ENCODE results near the gene LRRC4.

The LRRC4 gene, protein sequence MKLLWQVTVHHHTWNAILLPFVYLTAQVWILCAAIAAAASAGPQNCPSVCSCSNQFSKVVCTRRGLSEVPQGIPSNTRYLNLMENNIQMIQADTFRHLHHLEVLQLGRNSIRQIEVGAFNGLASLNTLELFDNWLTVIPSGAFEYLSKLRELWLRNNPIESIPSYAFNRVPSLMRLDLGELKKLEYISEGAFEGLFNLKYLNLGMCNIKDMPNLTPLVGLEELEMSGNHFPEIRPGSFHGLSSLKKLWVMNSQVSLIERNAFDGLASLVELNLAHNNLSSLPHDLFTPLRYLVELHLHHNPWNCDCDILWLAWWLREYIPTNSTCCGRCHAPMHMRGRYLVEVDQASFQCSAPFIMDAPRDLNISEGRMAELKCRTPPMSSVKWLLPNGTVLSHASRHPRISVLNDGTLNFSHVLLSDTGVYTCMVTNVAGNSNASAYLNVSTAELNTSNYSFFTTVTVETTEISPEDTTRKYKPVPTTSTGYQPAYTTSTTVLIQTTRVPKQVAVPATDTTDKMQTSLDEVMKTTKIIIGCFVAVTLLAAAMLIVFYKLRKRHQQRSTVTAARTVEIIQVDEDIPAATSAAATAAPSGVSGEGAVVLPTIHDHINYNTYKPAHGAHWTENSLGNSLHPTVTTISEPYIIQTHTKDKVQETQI

DNA sequence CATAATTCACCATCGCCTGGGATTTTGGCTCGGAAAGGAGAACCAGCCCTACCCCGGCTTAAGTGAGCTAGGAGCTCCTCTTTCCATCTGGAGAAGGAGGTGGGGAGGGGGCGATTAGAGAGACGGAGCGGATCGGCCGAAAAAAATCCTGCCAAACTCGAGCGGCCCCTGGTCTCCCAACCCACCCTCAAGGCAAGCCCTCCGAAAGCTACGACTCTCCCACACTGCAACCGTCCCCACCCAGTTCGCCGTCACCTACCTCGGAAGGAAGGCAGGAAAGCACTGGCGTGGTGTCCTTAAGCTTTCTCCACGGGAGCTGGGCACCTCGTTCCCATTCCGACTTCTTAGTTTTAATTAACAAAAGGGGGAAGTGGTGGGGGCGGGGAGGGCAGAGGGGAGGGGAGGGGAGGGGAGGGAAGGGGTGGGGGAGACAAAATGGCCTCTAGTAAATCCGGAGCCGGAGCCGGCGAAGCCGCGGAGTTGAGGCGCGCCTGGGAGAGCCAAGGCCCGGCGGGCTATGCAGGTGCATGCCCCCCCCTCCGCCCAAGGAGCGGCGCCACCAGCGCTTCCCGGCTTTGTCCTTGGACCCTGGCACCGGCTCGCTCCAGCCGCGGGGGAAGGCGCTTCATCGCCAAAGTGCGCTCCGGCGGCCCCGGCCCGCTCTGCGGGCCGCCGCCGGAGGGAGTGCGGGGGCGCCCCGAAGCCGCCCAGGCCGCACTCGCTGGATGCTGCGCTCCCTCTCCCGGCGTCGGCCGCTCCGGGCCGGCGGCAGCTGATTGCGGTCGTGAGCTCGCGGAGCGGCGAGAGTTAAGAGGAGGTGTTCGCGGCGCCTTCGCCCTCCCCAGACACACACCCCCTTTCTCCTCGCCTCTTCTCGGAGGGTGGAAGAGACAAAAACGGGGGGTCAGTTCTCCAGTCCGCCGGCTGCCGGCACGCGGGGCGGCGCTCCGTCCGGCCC is at the start of gene LRRC4:
LRRC4 (minus strand) TSS at position 784 of the 958 bp plus-strand sequence. CDS start 797 bp downstream, outside the sequence.
- DNase-seq, result peak in 1 of 2 donors; percentile 25

DNA sequence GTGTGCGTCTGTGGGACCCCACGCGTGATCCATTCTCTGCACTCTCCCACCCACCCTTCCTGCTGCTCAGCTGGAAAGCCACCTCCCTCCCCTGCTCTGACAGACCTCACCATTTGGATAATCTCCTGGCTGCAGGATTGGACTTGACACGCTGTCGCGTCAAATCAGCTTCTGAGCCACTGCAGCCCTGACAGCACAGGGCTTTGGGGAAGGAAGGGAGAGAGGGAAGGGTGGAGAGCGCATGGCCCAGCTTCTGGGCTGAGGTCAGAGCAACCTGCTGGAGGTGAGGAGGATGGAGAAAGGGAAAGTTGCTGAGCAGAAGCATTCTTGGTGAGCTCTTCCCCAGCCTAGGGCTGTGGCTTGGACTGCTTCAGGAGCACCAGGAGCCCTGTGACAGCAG is 48.9 kb upstream of the LRRC4 start:
- no peak for DNase-seq

DNA sequence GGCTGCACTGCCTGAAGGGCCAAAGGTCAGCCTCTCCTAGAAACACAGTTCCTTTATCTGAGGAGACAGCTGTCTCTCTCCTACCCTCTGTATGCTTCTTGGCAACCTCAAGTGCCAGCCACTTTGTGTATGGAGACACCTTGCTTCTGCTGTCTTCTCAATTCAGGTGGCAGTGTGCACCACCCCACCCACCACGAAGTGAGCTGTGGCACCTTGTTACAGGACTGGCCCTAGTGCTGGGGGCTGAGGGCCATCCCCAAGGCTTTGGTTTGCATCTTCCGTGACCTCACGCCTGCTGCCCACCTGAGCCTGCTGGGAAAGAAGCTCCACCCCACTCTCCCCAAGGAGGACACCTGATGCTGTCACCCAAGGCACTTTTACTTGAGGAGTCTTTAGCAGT is 47.1 kb upstream of the LRRC4 start:
- DNase-seq, result no peak

DNA sequence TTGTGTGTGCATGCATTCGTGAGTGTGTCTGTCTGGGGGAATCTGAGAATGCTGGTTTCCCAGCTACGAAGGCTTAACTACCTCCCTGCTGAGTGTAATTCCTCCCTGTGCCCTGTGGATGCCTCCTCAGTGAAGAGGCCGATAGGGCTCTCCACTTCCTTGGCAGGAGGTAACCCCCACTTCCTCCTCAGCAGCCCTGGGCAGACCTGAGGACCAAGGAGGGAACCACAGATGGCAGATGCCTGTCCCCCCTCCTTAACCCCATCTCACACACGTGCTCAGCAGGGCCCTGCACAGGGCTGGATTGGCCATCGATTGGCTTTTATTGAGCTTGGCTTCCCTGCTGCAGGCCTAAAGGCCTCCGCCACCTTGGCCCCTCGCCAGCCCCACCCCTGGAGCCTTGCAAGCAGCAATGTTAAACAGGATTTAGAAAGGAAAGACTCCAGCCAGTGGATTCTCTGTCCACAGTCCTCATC is 45.6 kb upstream of the LRRC4 start:
- no peak for DNase-seq

DNA sequence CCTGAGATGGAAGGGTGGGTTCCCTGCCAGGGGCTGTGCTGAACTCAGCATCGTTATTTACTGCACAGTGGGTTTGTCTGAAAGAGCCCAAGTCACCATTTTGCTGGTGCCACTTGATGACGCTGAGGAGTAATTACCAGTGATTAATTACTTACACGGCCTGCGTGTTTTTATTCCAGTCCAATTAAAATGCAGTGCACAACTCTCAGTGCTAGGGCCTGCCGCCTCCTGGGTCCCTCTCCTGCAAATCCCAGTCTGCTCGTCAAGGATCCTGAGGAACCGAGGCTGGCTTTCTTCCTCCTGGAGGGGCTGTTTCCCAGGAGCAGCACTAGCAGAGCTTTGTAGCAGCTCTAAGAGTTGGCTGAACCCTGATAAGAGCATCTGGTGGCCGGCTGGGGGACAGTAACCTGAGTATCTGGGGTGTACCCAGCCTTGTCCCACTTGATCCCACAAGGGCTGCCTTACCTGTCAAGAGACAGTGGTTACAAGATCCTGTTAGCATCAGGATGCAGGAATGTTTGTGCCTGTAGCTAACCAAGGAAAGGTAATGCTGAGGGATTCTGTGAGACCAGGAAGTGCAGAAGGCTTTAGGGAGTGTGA is 45.1 kb upstream of the LRRC4 start:
- no peak for DNase-seq

DNA sequence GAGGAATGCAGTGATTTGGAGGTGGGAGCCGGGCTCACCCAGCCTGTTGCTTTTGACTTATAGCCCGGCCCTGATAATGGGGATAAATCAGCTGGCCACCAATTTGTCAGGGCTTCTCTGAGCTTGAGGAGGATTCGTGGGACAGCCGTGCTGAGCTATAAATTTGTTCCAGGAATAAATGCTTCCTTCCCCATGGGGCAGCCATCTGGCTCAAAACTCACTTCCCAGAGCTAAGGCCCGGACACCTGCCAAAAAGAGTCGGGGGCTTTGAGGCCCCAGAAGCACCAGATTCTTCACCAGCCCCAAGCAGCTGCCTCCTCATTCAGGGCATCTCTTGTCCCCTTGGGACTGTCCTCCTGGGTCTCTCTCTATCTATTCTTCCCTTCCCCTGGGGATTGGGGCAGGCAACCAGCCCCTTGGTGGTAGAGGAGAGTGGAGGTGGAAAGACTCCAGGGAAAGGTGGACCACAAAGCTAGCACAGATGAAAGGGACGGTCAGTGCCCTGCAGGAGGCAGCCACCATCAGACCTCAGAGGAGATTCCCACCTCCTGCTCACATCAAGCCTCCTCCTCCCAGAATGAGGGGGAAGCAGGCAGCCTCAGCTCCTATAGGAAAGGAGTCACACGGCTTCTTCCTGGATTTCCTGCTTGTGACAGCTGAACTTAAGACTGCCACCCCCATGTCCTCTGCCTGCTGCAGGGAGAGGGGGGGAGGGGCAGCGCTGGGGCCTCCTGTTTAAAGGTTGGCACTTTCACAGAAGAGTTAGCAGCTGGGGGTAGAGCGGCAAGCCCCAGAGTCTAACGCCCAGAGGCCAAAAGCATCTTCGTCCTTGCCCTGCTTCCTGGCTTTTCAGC is 44.2 kb upstream of the LRRC4 start:
- DNase-seq, result no peak

DNA sequence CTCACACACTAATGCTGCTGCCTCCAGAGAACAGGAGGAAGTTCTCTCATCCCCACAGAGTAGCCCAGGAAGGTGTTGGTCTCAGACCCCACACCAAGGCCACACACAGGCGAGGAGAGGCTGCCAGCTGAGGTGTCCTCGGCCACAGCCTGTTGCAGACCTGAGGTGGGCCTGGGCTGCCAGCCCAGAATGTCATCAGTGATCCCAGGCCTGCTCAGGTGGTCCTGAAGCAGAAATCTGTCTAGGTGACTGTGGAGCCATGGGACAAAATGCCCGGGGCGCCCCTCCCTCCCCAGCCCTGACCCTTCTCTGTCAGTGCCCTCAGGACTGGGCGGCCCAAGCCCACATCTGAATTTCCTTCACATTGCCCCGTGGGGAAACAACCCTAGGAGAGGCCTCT is 43.5 kb upstream of the LRRC4 start:
- DNase-seq, result no peak

DNA sequence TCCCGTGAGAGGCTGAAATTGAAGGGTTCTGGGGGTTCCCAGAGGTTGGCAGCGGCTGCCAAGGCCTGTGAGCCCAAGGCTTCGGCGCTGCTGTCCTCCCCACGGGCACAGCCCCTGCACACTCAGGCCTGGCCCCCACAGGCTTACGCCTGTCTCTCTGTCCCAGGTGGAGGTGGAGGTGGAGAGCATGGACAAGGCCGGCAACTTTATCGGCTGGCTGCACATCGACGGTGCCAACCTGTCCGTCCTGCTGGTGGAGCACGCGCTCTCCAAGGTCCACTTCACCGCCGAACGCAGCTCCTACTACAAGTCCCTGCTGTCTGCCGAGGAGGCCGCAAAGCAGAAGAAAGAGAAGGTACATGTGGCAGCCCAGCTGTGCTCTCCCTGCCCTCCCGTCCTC is 43.1 kb upstream of the LRRC4 start:
- no peak for DNase-seq

DNA sequence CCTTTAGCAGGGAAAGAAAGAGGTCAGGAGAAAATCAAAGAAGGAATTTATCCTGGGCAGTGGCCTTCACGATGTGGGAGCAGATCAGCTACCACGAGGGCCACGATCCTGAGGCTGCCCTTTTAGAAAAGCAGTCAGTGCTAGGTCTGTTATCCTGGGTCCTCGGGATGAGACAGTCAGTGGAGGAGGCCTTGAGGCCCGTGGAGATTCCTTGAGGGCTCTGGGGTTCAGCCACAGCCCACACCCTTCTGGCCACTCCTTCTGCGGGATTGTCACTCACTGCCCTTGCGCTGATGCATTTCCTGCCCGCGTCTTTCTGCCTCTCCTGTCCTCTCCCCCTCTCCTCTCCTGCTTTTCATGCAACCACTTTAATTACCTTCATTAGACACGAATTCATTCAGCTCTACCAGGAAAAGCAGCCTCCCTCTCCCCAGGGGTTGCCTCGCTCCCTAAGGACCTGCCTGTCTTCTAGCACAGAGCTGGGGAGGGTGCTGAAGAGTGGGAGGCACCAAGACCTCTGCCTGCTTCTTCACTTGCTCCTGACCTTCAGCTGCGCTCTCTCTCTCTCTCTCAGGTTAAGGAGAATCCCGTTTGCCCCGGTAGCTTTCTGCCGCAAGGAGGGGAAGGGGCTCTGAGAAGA is 42.6 kb upstream of the LRRC4 start:
- DNase-seq, result no peak

DNA sequence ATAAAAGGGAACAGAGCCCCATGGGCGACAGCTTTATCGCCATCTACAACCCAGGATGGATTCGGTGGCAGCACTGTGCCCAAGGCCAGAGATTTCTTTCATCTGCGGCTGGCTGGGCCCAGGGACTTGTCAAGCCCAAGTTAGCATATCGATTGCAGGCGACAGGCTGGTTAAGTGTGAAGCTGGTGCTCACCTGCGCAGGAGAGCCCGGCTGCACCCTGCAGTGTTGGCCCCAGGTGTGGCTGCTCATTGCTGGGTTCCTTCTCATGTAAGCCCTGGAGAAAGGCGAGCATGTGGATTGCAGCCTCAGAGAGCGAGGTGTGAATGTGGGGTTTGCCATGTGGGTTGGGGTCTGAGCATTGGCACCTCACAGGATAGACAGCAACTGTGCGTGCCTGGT is 40.6 kb upstream of the LRRC4 start:
- no peak for DNase-seq

DNA sequence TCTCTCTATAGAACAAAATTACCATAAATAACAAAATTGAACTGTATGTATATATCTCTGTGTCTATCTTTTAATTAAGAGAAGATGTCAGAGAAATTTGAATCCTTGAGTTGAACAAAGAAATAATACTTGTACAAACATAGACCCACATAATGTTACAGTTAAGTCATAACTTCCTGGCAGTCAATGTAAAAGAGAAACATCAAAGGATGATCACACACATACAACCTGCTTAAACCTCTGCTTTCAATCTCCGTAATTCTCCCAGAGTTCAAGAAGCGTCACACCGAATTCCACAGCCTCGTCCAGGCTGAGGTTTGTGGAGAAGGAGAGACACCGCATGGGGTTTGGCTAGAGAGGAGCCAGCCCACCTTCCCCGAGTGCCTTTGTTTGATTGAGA is 40.1 kb upstream of the LRRC4 start:
- no peak for DNase-seq

DNA sequence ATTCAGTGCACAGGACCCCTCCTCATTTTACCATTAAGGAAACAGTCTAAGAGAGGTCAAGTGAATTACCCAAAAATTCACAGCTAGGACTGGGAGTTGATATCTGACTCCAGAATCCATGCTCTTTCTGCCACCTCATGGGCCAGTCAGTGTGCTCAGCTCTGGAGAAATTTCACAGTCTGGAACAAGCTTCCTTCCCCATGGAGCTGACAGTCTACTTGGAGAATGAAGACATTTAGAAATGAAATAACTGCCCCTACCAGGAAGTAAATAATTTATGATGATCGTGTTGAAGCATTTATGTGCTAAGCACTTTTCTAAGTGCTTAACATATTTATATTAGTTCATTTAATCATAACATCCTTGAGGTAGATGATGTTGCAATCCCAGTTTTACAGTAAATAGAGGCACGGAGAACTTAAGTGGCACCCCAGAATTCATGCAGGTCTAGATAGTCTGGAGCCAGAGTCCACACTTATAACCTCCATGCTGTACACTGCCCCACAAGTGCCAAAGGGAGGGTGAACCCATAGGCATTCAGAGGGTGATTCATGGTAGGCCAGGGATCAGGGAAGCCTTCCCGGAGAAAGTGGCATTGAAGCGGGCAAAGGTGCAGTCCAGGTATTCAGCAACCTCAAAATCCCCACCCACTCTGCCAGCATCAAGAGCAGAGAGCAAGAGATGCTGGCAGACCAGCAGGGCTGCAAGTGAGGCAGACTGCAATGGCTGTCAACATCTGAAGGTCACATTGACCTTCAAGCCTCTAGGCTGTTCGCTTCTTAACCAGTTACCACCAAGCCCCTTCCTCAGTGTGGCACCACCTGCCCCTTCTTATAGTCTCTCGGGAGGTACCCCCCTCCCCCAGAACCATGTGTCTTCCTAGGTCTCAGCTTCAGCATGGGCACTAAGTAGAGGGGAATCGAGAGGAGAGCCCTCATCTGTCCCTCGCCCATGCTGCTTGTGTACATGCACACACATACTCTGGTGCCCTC is 38.4 kb upstream of the LRRC4 start:
- DNase-seq, result no peak

DNA sequence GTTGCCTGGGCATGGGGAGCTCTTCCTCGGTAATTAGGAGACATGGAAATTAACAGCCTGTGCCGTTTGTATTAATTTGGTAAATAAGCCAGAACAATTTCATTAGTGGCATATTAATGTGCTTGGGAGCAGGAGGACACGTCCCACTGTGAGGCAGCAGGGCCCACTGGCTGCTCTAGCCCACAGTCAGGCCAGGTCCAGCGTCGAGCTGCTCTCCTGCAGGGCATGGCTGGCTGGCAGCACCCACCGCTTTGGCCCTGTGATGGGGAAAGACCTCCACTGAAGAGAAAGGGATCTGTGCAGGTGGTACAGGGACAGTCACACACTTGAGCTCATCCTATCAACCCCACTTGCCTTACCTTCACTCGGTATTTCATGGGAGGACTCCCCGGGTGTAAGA is 37.5 kb upstream of the LRRC4 start:
- DNase-seq, result no peak

DNA sequence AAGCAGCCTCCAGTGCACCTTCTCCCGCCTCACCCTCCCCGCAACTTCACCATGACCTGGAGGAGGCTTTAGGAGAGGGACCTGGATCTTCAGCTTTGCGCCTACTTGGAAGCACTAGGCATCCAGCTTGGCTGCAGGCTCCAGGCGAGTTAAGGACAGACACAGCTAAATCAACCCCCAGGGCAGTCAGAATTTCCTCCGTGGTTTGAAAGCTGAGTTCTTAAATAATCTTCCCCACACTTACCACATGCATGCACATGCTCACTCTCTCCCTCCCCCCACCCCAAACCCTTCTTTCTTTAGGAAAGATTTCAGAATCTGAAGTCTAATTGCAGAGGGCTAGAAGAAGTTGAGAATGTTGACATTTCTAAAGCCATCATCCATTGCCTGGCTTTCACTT is 36.7 kb upstream of the LRRC4 start:
- no peak for DNase-seq

DNA sequence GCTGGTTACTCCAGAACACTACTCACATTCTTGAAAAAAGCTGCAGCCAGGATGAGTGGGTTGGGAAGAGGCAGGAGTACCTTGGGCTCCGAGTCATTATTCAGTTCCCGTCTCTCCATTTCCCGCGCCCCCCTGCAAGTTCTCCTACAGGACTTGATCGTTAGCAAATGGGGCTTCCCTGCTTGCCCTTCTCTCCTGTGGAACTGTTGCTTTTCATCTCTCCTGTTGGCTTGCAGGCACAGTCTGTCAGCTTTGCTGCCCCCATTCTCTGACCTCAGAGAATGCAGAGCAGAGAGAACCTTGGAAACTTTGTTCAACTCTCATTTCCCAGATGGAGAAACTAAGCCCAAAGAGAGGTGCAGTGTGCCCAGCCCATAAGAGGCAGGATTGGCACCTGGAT is 35.6 kb upstream of the LRRC4 start:
- DNase-seq, result no peak

DNA sequence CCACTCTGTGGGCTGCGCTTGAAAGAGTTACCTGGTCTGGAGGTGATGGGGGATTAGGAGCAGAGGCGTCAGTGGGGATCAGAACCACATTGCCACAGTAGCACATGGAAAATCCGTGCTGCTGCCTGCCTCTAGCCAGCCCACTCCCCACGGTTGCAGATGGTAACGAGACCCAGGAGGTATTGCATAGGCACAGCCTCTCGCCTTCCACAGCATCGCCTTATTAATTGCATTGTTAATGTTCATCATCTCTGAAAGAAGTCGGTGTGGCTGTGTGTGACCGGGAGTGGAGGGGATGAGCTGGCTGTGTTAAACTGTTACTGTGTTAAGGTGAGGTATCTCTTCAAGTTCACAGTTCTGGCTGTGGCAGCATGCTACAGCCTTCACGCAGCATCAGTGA is 35.2 kb upstream of the LRRC4 start:
- DNase-seq, result no peak

DNA sequence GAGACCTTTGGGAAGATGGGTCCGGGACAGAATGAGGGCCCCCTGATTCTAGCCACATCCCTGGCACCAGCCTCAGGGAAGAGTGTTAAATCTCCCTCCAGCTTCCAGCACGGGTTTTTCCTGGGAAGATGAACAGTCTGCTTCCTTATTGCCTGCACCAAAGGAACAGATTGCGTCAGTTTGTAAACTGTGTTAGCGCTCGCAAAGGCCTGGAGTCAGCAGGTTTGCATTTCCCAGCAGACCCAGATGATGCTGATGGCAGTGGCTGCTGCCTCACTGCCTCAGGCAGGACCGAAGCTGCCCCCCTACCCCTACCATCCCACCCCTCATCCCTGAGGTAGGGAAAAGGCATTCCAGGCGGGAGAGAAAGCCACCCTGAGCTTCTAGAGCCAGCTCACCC is 34.6 kb upstream of the LRRC4 start:
- DNase-seq, result no peak

DNA sequence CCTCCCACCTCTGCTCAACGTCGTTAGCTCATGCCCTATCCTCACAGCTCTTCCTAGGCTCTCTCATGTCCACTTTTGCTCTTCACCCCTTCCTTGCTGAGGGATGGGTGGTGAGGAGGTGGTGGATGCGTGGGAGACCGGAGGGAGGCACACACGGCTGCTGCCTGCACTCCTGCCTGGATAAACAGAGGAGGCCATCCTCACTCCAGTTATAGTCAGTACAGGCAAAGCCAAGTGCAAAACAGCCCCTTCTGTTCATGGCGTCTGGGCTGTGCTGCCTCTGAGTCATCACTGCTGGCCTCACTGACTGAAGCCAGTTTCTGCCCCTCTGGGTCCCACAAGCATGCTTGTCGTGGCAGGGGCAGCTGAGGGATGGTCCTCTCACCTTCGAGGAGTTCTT is 31.9 kb upstream of the LRRC4 start:
- DNase-seq, result no peak

DNA sequence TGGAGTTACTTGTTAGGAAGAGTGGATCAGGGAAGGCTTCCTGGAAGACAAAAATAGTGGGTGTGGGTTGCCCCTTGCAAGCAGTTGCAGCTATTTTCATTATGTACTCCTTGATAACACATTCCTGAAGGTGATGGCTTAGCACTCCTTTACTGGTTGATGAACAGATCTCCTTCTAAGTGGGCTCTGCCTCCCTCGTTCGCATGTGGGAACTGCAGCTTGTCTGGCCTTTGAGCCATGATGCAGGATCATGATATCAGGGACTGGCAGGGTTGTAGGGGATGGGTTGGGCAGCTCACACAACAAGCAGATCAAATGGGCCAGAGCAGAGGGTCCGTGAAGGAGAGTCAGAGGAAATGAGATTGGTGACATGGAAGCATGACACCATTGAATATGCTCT is 28.8 kb upstream of the LRRC4 start:
- DNase-seq, result no peak

All from CD4-positive, alpha-beta T cell treated with Interferon alpha-2 for 1 hour (primary cell).